Activated naive CD4-positive, alpha-beta T cell treated with anti-CD3 and anti-CD28 coated beads, Interleukin-2, amount 50 U/mL, for 24 hours (primary cell): ENCODE measurements around the gene FRMD4A.
"Not testable (repeated sequence)": the region's sequence is repeated elsewhere in the genome, so short reads cannot be mapped to it uniquely, and the experiment has no call there.

ENCODE experiments used
- H3K27ac Mint-ChIP-seq: one replicate; pipeline ENCODE4 v1.8.0; 2021; ENCODE audit warnings: mild to moderate bottlenecking, mixed read lengths
- H3K27me3 Mint-ChIP-seq: one replicate; pipeline ENCODE4 v1.8.0; 2021; ENCODE audit warnings: mixed read lengths
- H3K36me3 Mint-ChIP-seq: one replicate; pipeline ENCODE4 v1.8.0; 2021; ENCODE audit warnings: mixed read lengths
- H3K4me1 Mint-ChIP-seq: one replicate; pipeline ENCODE4 v1.8.0; 2021; ENCODE audit warnings: mixed read lengths
- H3K4me3 Mint-ChIP-seq: one replicate; pipeline ENCODE4 v1.8.0; 2021; ENCODE audit warnings: mild to moderate bottlenecking, mixed read lengths
- H3K9me3 Mint-ChIP-seq: one replicate; pipeline ENCODE4 v1.8.0; 2021; ENCODE audit warnings: mixed read lengths

The FRMD4A gene

DNA sequence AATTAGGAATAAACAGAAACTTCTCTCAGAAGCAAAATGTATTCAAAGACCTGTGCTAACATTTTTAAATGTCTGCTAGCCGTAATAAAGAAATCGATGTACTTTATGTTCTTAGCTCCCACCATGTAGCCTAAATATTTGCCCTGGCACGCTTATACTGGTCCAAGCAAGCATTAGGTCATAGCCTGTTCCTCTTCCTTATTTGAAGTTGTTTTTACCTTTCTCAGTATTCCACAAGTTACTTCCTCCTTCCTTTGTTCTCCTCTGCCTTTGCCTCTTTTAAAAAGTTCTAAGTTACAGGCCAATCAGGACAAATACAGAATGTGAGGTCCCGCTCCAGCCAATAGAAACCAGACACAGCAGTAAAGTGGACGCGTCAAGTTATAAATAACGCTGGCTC, 288.7 kb downstream of the FRMD4A start:
- not testable (repeated sequence) for H3K9me3 Mint-ChIP-seq, H3K27me3 Mint-ChIP-seq, H3K36me3 Mint-ChIP-seq, H3K4me3 Mint-ChIP-seq, H3K27ac Mint-ChIP-seq, H3K4me1 Mint-ChIP-seq

DNA sequence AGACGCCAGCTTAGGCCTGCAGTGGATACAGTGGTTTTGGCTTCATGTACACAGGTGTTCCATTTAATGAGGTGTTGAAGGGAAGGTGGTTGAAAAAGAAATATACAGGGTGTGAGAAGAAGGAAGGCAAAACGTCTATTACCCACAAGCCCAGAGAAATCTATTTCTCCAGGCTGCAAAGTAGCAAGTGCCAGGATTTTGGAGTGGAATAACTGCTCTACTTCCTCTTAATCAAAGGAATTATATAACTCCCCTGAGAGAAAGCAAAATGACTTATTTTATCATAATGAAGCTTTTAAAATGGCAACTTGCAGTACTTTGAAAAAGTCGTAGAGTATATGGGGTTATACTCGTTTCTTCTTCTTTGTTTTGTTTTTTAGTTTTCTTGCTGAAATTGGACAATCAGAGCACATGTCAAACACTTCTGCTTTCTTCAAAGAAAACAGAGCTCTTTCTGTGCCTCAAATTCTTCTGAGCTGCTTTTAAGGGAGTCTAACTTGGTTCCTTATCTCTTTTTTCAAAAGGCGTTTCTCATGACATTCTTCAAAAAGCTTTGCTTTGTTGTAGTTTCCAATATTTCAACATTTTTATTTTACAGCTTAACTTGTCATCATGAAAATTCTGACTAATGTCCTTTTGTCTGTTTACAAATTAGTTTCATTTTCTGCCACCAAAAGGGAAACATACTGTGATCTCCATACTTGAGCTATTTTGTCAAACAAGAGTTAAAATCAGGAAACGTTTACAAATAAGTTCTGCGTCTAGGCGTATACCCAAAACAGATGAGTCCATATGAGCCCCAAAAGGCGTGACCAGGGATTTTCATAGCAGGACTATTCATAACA, 289.7 kb downstream of the FRMD4A start:
- Mint-ChIP-seq H3K4me3 (no peak overlapping the region), H3K27me3 (no peaks in the 10 kb centered on the region), H3K27ac (no peak overlapping the region), H3K4me1 (peaks cover 6% of the 10 kb centered on the region), H3K9me3 (no peaks in the 10 kb centered on the region), H3K36me3 (peaks cover 2% of the 10 kb centered on the region)

DNA sequence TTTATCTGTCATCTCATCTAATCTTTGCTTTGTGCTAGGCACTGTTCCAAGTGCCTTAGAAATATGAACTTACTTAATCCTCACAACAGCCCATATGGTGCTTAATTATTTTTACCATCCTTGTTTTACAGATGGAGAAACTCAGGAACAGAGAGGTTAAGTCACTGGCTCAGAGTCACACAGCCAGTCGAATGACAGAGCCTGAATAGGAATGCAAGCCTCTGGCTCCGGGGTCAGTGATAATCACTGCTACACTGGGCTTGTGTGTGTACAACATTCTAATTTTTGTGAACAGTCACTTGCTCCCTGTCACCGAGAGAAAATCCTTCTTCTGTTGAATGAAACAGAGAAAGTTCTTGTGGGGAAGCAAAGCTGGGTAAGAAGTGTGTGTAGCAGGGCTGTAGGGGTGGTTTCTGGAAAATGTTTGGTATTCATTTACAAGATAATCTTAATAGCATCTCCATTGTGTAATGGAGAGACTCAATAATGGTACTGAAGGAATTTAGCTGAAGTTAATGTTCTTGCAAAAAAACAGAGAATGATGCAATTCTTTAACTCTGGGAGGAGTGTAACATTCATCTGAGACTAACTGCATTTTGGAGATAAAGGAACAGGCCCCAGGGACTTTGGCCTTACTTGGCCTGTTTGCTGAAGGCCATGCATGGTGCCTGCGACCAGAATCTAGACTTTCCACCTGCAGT, 290.6 kb downstream of the FRMD4A start:
- peaks cover 2% of the 10 kb centered on the region for H3K36me3 Mint-ChIP-seq
- no peaks in the 10 kb centered on the region for H3K27me3 Mint-ChIP-seq
- H3K27ac Mint-ChIP-seq: no peak overlapping the region
- H3K4me1 Mint-ChIP-seq: peaks cover 6% of the 10 kb centered on the region
- H3K4me3 Mint-ChIP-seq: no peak overlapping the region
- no peaks in the 10 kb centered on the region for H3K9me3 Mint-ChIP-seq

DNA sequence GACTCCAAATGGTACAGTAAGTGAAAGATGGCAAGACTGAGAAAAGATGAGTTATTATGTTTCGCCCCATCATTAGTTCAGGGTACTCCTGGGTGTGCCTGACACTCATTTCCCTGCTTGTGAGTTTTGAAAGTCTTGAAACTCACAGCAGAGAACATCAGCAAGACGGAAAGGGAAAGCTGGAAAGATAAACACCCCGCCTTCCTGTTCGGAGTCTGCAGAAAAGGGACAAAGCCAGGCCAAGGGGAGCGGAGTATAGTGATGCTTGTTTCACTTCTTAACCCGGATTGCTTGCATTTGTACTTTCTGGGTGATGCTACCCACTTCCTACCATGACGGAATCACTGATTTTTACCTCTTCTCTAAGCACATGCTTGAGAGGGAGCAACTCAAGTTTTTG, 294.5 kb downstream of the FRMD4A start:
- Mint-ChIP-seq H3K36me3 (no peaks in the 10 kb centered on the region), H3K4me1 (peaks cover 14% of the 10 kb centered on the region), H3K4me3 (no peak overlapping the region), H3K27ac (no peak overlapping the region), H3K9me3 (no peaks in the 10 kb centered on the region), H3K27me3 (no peaks in the 10 kb centered on the region)

DNA sequence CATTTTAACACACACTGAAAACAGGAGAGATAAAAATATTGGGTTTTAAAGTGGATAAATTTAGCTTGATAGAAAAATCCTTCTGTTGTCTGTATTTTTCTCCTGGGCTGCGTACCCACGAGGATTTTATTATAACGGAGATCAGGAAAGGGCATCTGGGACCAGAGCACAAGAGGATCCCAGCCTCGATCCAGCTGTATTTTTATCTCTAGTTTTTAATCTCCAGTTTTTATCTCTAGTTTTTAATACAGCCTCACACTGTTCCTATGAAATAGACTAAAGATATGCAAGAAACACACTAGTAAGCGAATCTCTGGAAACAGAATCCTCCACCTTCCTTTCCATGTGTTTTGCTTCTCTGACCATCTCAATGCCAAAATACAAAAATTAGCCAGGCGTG, 295.2 kb downstream of the FRMD4A start:
- H3K27ac Mint-ChIP-seq: no peak overlapping the region
- no peak overlapping the region for H3K4me3 Mint-ChIP-seq
- peaks cover 11% of the 10 kb centered on the region for H3K4me1 Mint-ChIP-seq
- no peaks in the 10 kb centered on the region for H3K9me3 Mint-ChIP-seq
- no peaks in the 10 kb centered on the region for H3K27me3 Mint-ChIP-seq
- H3K36me3 Mint-ChIP-seq: no peaks in the 10 kb centered on the region

DNA sequence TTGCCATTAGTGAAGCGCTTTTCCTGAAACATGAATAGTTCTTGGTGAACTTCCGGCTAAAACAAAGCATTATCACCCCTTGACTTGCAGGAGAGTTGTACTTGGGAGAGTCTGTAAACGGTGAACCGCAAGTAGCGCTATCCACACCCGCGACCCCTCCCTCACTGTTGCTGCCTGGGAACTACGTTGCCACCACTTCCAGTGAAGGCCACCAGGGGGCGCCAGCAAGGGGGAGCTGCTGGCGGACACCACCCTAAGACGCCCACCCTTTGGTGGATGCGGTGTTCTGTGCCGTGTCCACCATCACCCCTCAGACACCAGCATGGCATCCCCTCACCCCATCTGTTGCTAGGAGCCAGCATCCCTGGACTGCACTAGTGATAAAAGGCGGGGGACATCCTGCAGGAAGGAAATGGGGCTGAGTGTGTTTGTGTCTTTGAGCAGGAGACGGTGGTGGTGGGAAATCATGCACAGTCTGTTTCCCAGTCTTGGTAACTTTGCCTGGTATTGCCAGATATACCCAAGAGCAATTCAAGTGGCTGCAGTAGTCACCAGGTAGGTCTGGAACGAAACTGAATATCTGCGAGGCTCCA, 298.2 kb downstream of the FRMD4A start:
- H3K27me3 Mint-ChIP-seq: no peaks in the 10 kb centered on the region
- H3K4me3 Mint-ChIP-seq: no peak overlapping the region
- H3K4me1 Mint-ChIP-seq: peaks cover 11% of the 10 kb centered on the region
- no peaks in the 10 kb centered on the region for H3K9me3 Mint-ChIP-seq
- no peaks in the 10 kb centered on the region for H3K36me3 Mint-ChIP-seq
- no peak overlapping the region for H3K27ac Mint-ChIP-seq

DNA sequence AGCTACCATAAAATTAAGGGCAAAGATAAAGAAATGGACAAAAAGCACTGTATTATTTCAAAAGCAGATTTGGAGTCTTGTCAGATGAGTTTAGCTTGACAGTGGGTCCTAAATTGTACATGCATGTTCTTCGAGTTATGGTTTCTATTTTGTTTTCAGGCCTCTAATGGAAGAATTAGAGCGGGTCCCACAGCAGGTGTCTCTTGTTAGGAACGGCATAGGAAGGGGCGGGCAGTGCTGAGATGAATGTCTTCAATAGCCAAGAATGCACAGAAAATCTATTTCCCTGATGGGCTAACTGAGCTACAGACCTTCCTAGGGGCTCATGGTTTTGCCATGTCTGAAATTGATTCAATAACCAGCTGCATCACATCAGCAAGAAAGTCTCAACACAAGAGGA, 304.4 kb downstream of the FRMD4A start:
- Mint-ChIP-seq H3K9me3 (no peaks in the 10 kb centered on the region), H3K36me3 (no peaks in the 10 kb centered on the region), H3K4me3 (no peak overlapping the region), H3K4me1 (peaks cover 27% of the 10 kb centered on the region), H3K27ac (no peak overlapping the region), H3K27me3 (no peaks in the 10 kb centered on the region)

DNA sequence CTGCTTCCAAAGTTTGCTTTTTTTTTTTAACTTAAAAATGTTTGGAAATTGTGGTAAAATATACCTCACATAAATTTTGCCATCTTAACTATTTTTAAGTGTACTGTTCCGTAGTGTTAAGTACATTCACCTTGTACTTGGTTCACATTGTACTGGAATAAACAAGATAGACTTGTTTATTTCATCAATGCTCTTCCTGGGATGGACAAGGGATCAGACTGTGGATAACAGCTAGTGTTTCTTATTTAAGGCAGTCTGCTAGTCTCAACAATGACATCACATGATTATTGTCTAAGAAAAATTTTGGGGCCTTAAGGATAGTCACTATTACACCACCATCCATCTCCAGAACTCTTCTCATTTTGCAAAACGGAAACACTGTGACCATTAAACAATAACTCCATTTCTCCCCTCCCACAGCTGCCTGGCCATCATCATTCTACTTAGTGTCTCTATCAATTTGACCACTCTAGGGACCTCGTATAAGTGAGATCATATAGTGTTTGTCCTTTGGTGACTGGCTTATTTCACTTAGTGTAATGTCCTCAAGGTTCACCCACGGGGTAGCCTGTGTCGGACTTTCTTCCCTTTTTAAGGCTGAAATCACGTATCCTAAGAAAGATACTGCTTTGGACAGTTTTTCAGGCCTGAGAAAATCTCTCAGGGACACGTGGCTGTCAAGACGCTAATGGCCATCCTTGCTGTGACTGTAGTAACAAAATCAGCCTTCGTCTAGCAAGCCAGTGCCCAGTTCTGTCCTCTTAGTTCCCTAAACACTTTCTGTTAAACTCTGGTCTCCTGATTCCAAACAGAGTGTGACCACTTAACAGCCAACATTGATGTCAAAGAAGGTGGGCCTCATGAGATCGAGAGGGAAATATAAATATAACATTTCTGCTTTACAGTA, 305.2 kb downstream of the FRMD4A start:
- Mint-ChIP-seq H3K36me3 (no peaks in the 10 kb centered on the region), H3K27ac (no peak overlapping the region), H3K4me1 (peaks cover 27% of the 10 kb centered on the region), H3K27me3 (no peaks in the 10 kb centered on the region), H3K9me3 (no peaks in the 10 kb centered on the region), H3K4me3 (no peak overlapping the region)

DNA sequence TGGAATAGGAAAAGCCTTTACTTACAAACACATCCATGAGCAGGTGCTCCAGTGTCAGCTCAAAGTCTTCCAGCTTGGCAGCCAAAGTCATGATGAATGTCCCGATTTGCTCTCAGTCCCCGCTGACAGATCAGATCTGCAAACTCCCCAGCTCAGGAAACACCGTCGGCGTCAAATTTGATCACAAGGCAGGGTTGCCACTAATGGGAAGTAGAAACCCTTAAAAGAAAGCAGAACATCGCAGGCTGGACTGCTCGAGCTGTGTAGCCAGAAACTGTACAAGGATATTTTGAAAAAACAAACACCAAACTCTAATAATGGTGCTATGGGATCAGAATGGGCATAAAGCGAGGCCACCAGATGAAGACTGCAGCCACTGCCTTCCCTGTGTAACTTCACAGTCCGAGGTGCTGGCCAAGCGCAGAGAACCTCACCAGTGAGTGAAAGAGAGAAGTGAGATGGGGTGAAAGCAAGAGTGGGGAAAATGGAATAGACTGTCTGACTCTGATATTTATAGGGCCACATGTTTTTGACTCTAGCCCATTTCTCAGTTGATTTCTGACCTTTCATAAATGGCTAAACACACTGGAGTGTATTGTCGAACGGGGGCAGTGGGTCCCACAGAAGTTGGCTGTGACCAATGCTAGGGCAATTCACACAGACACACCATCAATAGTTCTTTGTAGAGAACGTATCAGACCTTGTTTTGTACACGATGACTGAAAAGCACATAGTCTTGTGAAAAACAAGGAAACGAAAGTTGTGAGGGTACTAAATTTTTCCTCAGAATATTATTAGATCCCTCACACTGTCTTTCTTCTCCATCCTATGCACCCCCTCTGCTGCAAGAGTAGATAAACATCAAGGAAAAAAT, 306.2 kb downstream of the FRMD4A start:
- H3K4me3 Mint-ChIP-seq: no peak overlapping the region
- H3K4me1 Mint-ChIP-seq: peaks cover 27% of the 10 kb centered on the region
- no peaks in the 10 kb centered on the region for H3K36me3 Mint-ChIP-seq
- no peak overlapping the region for H3K27ac Mint-ChIP-seq
- H3K9me3 Mint-ChIP-seq: no peaks in the 10 kb centered on the region
- no peaks in the 10 kb centered on the region for H3K27me3 Mint-ChIP-seq

DNA sequence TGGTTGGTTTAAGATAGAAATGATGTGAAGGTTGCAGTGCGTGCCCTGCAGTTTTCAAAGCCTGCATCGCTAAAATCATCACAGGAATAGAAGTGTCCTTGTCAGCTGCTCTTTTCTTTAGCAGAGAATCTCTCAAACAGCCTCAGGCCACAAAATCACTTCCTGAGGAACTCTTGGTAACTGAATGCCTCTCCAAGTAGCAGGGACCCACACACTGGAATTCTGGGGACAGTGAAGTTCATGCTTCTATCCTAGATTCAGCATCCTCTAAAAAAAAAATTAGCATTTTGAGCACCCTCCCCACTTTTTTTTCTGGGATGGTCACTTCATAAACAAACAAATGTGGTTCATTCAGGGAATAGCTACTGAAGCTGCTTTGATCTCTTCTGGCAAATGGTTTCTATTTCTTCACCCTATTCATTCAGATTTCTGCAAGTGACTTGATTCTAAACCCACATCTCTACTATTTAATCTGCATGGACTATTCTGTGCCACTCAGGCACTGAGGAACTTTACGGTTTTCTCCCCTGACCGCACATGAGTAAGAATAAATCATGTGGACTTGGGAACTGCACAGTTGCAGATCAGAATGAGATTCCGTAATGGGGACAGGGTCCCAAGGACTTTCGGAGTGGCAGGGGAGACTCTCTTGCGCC, 306.9 kb downstream of the FRMD4A start:
- Mint-ChIP-seq H3K9me3 (peaks cover 3% of the 10 kb centered on the region), H3K36me3 (peaks cover 2% of the 10 kb centered on the region), H3K27ac (no peak overlapping the region), H3K4me3 (no peak overlapping the region), H3K4me1 (peaks cover 27% of the 10 kb centered on the region), H3K27me3 (no peaks in the 10 kb centered on the region)

DNA sequence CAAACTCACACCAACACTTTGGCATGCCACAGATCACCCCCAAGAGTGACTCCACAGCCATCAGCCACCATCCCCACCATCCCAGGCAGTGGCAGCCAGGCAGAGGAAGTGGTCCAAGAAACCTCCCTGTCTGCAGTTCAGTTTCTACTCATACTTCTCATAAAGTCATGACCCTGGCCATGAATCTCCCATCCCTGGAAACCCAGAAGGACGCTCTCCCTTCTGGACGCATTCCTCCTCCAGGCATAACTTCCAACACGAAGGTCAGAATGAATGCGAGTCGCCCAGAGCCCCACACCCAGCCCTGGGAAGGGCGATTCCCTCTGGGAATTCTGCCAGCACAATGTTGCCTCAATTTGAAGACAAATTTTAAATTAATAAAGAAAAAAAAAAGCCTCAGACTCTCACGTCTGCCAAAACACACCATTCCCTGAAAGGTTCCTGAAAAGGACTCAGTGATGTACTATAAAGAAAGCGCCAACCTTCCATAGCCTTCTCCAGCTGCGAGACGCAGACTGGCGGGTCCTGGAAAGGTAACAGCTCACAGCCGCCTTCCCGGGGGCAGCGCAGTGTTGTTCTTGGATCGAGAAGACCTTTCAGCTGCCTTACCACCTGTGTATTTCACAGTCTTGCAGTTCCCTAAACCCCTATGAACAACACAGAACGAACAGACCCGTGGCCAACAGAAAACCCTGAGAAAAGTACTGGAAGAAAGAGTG, 307.6 kb downstream of the FRMD4A start:
- peaks cover 27% of the 10 kb centered on the region for H3K4me1 Mint-ChIP-seq
- H3K27ac Mint-ChIP-seq: no peak overlapping the region
- H3K36me3 Mint-ChIP-seq: peaks cover 7% of the 10 kb centered on the region
- peaks cover 6% of the 10 kb centered on the region for H3K9me3 Mint-ChIP-seq
- no peaks in the 10 kb centered on the region for H3K27me3 Mint-ChIP-seq
- no peak overlapping the region for H3K4me3 Mint-ChIP-seq

DNA sequence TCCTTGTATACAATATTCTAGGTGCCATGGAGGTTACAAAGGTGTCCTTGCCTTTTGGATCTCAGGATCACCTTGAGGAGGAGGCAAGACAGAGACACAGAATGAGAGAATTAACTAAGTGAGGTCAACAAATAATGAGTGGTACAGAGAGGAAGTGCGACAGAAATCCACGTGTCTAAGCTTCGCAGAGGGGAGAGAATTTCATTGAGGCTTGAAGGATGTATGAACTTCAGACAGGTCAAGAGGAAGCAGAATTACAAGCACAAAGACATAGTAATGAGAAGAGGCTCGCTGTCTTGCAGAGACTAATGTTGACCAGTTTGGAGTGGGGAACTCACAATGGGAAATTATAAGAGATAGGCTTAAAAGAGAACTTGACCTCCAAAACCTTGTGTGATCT, 308.7 kb downstream of the FRMD4A start:
- H3K27ac Mint-ChIP-seq: no peak overlapping the region

DNA sequence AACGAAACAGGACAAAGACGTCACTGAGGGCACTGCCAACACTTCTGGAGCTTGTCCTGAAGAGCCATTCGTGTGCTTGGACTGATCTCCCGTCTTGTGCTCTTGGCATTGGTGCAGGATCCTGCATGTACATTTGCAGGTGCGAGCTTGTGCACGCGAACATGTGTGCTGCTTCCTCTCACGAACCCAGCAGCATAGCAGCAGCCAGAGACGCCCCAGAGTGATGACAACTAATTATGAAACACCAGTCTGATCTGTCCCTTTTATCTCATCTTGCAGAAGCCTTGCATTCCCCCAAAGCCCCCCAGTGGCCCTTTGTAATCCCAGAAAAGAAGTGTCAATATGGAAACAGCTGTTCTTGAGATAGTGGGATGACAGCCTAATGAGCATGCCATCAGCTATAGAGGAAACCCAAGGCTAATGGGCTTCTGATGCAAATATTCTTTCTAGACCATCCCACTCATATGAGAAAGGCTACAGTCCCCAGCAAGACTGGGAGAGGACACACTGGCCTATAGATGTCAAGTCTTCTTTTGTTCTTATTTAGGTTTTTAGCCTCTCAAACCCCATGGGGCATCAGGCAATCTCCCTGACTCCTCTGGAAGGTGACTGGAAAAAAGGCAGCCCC, 310.6 kb downstream of the FRMD4A start:
- H3K27me3 Mint-ChIP-seq: no peaks in the 10 kb centered on the region
- peaks cover 6% of the 10 kb centered on the region for H3K9me3 Mint-ChIP-seq
- H3K36me3 Mint-ChIP-seq: peaks cover 7% of the 10 kb centered on the region
- H3K4me1 Mint-ChIP-seq: peaks cover 43% of the 10 kb centered on the region
- H3K4me3 Mint-ChIP-seq: no peak overlapping the region
- no peak overlapping the region for H3K27ac Mint-ChIP-seq

More for the DNA sequence above, 308.7 kb downstream of the FRMD4A start:
- Mint-ChIP-seq H3K27me3 (no peaks in the 10 kb centered on the region), H3K36me3 (peaks cover 7% of the 10 kb centered on the region), H3K4me1 (peaks cover 27% of the 10 kb centered on the region), H3K4me3 (no peak overlapping the region), H3K9me3 (peaks cover 6% of the 10 kb centered on the region)
